GM21447 (cell line): ENCODE results near the gene DROSHA.
"Not testable (repeated sequence)": the region's sequence is repeated elsewhere in the genome, so short reads cannot be mapped to it uniquely, and the experiment has no call there.

Experiments used
- ATAC-seq: cut with Tn5 transposase; IDR thresholded peaks from one replicate; pipeline ENCODE4 v1.9.1; 2021; ENCODE audit not compliant: unreplicated experiment

DROSHA gene

DNA sequence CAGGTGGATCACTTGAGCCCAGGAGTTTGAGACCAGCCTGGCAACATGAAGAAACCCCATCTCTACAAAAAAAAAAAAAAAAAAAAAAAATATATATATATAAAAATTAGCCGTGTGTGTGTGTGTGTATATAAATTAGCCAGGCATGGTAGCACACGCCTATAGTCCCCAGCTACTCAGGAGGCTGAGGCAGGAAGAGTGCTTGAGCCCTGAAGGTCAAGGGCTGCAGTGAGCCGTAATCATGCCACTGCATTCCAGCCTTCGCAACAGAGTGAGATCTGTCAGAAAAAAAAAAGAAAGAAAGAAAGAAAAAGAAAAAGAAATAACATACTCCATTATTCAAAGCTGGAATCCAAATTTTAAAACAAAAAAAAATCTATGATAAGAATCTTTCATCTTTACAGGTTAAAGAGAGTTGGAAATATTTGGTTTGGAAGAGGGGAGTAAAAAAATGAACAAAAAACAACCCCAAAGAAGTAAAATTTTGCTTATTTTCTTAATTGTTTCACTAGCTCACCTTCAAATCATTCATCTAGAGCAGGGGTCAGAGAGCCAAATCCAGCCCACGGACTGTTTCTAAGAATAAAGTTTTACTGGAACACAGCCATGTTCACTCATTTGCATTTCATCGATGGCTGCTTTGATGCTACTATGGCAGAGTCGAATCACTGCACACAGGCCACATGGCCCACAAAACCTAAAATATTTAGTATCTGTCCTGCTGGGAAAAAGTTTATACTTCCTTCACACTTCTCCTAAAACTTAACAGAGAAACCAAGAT, 109.9 kb downstream of the DROSHA start:
- ATAC-seq: no peak

DNA sequence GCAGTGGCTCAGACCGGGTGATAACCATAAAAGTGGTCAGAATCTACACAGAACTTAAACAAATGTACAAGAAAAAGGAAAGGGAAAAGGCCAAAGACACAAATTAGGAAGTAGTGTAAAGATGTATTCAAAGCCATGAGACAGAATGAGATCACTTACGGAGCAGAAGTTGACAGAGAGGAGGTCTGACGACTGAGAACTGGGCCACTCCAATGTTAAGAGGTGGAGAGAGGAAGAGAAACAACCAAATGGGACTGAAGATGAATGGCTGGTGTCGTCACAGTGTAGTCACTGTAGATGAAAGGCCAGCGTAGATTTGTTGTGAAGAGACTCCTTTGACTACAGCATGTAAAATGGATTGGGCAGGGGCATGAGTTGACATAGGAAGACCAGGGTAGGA, 114.4 kb downstream of the DROSHA start:
- ATAC-seq: no peak

DNA sequence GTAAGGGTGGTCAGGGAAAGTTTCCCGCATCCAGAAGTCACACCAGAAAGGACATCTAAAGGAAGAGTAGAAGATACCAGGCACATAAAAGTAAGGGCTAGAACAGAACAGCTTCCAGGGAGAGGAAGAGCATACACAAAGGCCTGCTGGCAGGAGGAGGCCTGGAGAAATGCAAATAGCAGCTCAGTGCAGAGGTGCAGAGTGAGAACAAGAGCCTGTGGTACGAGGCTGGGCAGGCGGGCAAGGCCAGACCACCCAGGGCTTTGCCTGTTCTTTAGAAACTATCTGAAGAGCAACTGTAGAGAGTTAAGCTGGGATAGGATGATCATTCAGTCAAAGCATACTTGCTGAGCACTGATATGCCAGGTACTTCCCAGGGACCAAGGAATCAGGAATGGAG, 115.3 kb downstream of the DROSHA start:
- no peak for ATAC-seq

DNA sequence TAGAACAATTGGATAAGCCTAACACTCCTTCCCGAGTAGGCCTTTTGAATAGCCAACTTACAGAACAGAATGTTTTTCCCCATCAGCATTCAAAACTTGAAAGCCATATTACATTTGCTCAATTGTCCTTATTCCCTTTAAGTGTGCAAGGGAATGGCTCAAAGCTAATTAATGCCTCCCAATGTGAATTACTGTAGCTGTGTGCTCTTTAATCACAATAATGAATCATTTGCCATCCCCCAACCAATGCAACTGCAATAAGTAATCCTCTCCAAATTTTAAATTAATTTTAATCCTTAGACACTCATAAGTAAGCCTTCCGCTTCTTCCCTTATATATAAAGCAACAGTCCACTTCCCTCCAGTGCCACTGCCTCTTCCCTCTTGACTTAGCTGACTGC, 115.9 kb downstream of the DROSHA start:
- no peak for ATAC-seq

DNA sequence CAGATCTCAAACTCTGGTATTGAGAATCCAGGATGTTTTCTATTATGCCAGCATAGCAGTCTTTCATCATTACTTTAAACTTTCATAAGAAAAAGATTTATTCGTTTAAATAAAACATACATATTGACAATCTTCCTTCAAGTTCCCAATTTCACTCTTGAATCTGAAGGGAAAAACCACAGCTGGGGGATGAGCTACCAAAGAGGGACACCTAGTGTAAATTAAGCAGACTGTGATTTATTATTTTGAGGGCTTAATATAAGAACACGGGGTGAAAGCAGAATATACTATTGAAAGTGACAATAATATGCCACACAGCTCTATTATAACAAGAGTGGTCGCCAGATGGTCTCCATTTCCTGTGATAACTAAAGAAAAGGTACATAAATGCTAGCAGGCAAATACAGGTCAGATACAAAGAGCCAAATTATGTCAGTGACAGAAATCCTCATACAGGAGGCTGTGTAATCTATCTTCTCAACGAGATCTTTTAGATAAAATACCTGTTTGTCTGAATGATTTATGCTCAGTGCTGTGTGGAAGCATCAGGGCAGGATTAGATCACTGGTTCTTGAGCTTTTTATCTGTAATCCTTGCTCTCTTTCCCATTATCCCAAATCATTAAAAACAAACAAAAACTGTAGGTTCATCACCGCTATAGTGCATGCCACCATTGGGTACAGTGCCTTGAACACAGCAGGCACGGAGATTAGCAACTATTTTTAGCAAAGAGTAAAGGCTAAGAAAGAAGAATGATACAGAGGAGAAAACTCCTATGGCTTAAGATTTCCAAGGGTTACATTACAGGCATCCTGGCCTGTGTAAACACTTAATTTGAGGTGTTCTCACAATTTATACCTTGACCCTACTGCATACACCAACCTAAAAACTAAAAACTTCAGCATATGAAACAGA, 116.6 kb downstream of the DROSHA start:
- no peak for ATAC-seq

DNA sequence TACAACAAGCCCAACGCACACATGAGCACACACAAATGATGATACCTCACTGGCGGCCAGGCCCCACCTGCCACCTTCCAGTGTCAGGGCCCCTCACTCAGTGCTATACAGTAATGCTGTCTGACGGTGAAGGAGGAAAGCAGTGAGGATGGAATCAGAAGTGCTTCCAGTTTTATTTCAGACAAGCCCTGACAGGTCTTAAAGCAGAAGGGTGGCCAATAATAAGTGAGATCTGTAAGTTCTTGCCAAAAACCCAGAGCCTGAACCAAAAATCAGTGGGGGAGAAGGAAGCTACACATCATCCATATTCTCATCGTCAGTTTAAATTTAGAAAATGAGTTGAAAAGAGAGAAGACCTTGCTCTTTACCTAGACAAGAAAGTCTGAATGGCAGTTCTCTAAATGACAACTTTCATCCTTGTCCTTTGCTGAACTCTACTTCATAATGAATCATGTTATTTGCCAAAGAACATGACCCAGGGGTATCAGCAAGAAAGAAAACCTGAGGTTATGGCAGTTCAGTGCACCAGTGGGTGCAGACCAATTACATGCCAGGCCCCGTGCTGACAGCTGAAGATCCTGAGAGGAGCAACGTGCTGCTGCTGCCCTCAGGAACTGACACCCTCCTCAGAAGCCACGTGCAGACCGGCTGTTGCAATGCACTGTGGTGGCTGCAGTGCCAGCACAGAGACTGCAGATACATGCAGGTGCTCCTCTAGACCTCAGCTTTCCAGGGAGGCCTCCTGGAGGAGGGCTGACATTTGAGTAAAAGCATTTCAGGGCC, 118.7 kb downstream of the DROSHA start:
- no peak for ATAC-seq

DNA sequence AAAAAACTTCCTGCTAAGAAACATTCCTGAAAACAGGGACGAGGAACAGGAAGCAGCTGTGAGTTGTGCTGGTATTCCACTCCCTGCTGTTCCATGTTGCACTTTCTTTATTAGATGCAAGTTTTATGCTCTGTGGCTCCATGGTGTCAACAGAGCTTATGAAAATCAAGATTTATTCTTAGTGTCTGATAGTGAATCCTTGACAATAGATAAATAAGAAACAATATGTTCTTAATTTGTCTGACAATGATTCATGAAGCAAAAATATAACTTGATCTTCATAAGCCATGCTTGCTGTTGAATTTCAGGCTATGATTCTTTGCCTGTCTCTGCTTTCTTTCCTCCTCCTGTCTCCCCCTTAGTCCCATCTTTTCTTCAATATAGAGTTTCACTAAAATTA, 119.6 kb downstream of the DROSHA start:
- no peak for ATAC-seq

DNA sequence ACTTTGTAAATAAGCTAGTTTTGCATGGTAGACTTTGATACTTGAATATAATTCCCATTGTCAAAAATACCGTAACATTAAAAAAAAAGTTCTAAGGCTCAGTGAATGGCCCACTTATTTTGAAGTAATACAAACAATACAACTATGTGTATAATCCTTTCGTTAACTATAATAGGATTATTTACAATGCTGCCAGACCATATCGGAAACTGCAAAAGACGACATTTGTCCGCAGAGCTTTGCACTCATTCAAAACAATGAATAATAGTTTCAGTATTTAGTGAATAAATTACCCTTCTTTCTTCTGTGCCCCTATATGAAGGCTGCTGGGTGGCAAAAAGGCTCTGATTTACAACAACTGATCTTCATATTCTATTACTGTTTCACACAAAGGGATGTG, 121.8 kb downstream of the DROSHA start:
- no peak for ATAC-seq

DNA sequence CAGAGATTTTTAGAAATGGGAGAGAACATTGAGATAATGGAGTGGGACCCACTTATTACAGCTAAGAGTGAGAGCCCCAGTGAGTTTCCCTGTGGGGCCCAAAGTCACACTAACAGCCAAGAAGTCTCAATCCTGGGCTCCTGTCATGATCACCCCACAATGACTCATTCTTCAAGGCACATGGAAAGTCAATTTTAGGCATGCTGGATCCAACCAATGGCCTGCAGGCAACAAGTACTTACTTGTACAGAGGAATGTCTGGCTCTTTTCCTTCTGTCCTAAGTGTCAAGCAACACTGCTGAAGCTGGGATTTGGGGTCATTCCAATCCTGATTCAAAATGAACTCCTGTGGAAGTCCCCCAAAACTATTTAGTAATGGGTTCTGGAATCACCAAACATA, 123.1 kb downstream of the DROSHA start:
- ATAC-seq: no peak

DNA sequence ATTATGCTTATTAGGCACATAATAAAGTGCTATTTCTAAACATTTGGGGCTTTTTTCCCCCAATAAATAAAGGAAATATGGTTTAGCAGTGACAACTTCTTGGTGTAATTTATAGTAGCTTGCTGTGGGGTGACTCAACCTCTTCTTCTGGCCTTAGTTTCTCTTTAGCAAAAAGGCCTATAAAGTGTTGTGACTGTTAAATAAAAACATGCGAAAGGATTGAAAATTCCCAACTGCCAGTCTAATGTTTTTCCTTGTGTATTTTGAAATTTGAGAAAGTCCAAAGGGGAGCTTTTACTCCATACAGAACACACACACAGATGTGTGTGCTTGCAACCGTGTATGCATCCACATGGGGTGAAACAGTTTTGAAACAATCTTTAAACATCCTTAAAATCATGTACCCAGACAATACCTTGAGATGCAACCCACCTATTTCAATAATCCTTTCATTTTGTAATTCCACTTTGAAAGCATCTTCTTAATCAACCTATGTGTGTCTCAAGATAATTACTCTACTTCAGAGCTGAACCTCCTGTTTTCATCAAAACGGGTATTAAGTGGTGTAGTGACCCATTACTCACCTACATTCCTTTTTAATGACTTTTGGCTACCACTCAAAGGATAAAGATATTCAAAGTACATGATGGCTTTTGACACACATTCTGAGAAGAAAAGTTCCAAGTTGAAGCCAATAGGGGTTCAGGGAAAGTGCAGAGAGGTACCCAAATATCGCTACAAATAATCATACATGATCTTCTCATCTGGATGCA, 123.8 kb downstream of the DROSHA start:
- ATAC-seq: no peak

DNA sequence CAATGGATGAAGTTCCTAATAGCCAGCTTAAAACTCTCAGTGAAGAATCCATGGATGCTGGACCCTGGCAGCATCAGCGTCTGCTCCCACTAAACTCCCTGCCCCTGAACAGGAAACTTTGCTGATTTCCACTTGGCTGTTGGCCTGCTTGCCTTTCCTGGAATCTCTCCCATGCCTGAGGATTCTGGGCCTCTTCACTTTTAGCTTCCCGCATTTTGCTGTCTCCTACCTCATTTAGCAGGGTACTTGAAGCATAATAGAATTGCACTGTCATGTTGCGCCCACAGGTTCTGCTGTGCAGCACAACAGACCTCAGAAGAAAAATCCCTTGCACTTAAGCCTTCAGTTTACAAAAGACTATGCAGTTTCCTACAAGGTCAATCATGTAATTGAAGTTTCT, 127.6 kb downstream of the DROSHA start:
- no peak for ATAC-seq

DNA sequence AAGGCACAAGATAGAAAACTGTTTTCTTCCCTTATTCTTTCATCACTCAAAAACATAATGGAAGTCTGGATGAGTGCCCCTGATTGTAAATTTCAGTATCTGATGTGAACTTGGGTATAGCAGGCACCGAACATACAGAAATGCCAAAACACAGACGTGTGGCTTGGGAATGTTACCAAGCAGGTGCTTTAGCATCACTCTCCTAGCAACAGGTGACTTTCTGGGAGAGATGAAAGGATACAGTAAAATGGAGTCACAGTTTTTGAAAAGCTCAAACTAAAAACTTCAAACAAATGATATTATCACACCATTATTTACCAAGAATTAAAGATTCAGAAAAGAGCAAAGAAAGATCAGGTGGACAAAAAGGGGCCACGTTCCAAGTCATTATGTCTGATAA, 130.2 kb downstream of the DROSHA start:
- no peak for ATAC-seq

DNA sequence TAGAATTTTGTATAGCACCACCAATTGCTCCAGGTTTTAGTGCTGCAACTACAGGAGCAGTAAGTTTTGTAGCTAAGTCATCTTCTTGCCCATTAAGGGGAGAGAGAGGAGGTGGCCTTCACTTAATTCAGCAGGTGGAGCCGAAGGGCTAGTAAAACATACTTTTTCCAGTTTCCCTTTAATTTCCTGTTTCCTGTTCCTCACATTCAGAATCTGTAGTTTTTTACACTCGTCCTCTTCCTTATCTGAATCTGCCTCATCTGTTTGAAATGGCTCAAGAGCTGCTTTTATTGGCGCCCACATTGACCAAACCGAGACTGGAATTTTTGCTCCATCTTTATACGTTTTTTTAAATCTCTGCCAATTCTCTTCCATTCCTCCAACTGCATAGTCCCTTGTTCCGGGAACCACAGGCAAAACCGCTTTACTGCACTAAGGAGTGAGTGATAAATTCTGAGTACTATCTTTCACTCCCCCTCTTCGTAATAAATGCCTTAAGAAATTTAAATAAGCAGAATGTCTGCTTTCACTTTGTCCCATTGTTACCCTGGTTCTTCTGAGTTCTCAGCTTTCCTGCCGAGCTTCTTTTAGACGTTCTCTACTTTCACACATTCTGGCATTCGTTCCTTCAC, 133.9 kb downstream of the DROSHA start:
- ATAC-seq: no peak

DNA sequence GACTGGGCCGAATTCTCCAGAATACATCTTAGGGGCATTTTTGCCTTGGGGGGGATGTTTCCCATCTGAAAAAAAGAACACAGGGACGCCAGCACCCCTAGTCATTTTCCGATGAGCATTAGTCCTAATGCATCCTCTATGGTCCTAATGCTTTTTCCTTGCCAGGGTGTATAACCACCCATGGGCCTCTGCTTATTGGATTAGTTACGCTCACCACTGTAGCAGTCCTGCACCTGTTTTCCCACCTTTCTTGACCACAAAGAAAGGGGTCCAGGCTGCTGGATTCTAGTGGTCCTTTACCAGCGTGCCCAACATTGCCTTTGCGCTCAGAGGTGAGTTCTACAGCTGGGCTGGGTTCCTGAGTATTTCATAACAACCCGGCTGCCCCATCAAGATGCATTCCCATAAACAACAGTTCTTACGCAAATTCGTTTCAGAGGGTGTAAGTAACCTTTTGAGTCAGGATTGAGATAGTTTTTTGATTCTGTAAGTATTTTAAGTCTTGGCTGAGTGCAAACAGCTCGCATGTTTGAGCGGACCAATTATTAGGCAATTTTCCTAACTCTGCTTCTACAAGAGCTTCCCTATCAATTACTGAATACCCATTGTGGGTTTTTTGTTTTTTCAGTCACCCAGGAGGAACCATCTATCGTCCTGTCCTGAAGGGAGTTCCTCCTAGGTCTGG, 135.1 kb downstream of the DROSHA start:
- ATAC-seq: no peak

DNA sequence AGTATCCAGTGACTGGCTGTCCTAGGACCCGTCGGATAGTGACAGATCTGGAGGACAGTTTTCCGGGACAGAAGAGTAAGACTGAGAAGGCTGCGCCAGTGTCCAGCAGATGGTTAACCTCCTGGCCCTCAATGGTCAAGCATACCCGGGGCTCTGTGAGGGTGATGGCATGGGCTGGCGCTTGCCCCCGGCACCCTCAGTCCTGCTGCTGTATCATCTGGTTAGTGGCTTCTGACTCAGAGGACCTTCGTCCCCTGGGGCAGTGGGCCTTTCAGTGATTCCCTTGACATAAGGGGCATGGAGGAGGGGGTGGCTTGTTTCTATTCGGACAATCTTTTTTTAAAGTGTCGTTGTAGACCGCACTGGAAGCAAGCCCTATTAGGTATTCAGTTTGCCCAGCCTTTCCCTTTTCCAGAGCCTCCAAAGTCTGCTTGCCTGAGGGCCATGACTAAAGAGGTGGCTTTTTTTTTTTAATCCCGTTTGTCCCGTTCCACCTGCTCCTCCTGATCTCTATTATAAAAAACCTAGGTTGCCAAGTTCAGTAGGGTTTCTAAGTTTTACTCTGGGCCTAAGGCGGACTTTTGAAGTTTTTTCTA, 136.3 kb downstream of the DROSHA start:
- ATAC-seq: not testable (repeated sequence)

DNA sequence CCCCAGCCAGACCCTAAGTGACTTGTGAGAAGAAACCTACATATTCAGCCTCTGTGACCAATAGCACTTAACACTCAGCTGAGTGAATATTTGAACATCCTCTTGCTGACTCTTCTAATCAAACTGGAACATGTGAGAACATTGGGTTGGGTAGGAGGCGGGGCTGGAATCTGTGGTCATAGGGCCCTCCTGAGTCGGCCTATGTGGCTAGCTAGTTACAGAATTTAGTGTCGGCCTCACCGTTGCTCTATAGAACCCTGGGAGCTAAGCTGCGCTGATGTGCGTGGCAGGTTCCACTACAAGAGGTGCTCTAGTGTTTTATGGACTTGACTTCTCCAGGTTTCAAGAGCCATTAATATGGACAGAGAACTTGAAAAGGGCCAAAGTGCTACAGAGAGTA, 138.8 kb downstream of the DROSHA start:
- ATAC-seq: no peak

DNA sequence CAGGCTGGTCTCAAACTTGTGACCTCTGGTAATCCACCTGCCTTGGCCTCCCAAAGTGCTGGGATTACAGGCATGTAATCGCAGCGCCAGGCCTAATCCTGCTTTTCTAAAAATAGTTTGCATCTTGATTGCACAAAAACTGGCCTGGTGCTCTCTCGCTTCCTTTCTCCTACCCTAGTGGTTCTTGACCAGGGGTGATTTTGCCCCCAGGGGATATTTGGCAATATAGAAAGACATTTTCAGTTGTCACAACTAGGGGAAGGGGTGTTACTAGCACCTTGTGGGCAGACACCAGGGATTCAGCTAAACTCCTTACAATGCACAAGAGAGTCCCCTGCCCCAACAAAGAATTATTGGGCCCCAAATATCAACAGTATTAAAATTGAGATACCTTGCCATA, 139.8 kb downstream of the DROSHA start:
- no peak for ATAC-seq

DNA sequence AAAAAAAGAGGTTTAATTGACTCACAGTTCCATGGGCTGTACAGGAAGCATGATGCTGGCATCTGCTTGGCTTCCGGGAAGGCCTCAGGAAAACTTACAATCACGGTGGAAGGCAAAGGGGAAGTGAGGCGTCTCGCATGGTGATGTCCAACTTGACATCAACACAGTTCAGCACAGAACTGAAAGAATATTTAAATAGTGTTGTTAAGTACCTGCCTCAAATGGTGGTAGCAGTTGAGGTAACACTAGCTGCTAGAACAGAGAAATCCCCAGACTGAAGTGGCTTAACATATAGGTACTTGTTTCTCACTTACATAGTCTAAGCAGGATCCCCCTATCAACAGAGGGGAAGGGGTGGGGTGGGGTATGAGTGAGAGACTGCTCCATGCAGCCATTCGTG, 141.6 kb downstream of the DROSHA start:
- ATAC-seq: no peak

DNA sequence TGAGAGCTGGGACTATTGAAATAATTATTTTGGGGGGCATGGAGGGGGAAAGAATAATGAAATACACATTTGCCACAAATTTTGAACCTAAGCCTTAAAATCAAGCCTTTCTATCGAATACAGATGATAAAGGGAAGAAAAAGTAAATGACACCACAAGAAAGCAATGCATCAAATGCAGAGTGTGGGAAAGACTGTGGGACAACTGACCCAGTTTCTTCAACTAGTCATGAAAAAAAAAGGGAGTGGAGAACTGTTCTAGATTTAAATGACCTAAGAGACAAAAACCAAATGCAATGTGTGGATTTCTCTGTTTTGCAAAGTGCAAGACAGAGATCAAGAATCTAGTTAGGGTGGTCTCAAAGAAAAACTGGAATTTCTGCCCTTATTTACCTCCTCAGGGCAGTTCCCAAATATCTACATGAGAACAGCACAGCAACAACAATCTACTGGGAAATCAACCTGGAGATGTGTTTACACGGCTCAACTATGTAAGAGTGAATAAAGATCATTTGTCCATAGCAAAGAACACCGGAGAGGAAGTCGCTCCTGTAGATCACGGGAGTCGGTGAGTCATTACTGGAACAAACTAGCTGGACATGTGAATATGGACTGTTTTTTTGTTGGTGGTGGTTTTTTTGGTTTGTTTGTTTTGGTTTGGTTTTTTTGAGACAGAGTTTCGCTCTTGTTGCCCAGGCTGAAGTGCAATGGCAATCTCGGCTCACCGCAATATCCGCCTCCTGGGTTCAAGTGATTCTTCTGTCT, 145.9 kb downstream of the DROSHA start:
- no peak for ATAC-seq
